ENCODE measurements around the gene ANO2.

ANO2 gene

GRCh38 chr12:5627053-5627630 lies 317.9 kb downstream of the ANO2 start:
- no peak overlapping the region for H3K27ac ChIP-seq
- H3K4me1 ChIP-seq (ENCODE audit: low read depth, poor library complexity, severe bottlenecking), result no peaks in the 10 kb centered on the region
- TF ChIP-seq CTCF (conservative IDR thresholded peaks at IDR 0.05; ENCODE audit: low read depth, low read length), result no peak
- no peak overlapping the region for H3K9ac ChIP-seq
- H2AFZ ChIP-seq (ENCODE audit: low read depth), result no peak overlapping the region
- H3K27me3 ChIP-seq (ENCODE audit: insufficient read depth, low read depth), result no peaks in the 10 kb centered on the region
- no peak overlapping the region for H3K4me2 ChIP-seq
- H4K20me1 ChIP-seq (ENCODE audit: insufficient read depth), result no peaks in the 10 kb centered on the region
- H3K36me3 ChIP-seq (ENCODE audit: insufficient read depth), result no peaks in the 10 kb centered on the region
- H3K4me3 ChIP-seq (IDR thresholded peaks at IDR 0.05; ENCODE audit: insufficient read depth, low read depth, low read length), result no peak overlapping the region
- no peaks in the 10 kb centered on the region for H3K79me2 ChIP-seq (ENCODE audit: insufficient read depth, low read depth)

- H3K4me1 ChIP-seq (ENCODE audit: low read depth, poor library complexity, severe bottlenecking), result no peaks in the 10 kb centered on the region
Observed at GRCh38 chr12:5626151-5626550, 318.9 kb downstream of the ANO2 start.

GRCh38 chr12:5624486-5625272 lies 320.4 kb downstream of the ANO2 start:
- H3K9ac ChIP-seq, result no peak overlapping the region
- H4K20me1 ChIP-seq (ENCODE audit: insufficient read depth), result no peaks in the 10 kb centered on the region
- H3K27ac ChIP-seq, result no peak overlapping the region
- H3K4me1 ChIP-seq (ENCODE audit: low read depth, poor library complexity, severe bottlenecking), result no peaks in the 10 kb centered on the region
- H3K79me2 ChIP-seq (ENCODE audit: insufficient read depth, low read depth), result no peaks in the 10 kb centered on the region
- H2AFZ ChIP-seq (ENCODE audit: low read depth), result no peak overlapping the region
- H3K4me3 ChIP-seq (IDR thresholded peaks at IDR 0.05; ENCODE audit: insufficient read depth, low read depth, low read length), result no peak overlapping the region
- no peaks in the 10 kb centered on the region for H3K36me3 ChIP-seq (ENCODE audit: insufficient read depth)
- H3K27me3 ChIP-seq (ENCODE audit: insufficient read depth, low read depth), result no peaks in the 10 kb centered on the region
- TF ChIP-seq CTCF (conservative IDR thresholded peaks at IDR 0.05; ENCODE audit: low read depth, low read length), result no peak
- no peak overlapping the region for H3K4me2 ChIP-seq

More at GRCh38 chr12:5626151-5626550, 318.9 kb downstream of the ANO2 start:
- H3K27me3 ChIP-seq (ENCODE audit: insufficient read depth, low read depth), result no peaks in the 10 kb centered on the region
- H3K27ac ChIP-seq, result no peak overlapping the region
- no peak overlapping the region for H3K4me3 ChIP-seq (IDR thresholded peaks at IDR 0.05; ENCODE audit: insufficient read depth, low read depth, low read length)
- H3K36me3 ChIP-seq (ENCODE audit: insufficient read depth), result no peaks in the 10 kb centered on the region
- H2AFZ ChIP-seq (ENCODE audit: low read depth), result no peak overlapping the region
- H3K4me2 ChIP-seq, result no peak overlapping the region
- no peak overlapping the region for H3K9ac ChIP-seq
- no peak for TF ChIP-seq CTCF (conservative IDR thresholded peaks at IDR 0.05; ENCODE audit: low read depth, low read length)
- H4K20me1 ChIP-seq (ENCODE audit: insufficient read depth), result no peaks in the 10 kb centered on the region
- H3K79me2 ChIP-seq (ENCODE audit: insufficient read depth, low read depth), result no peaks in the 10 kb centered on the region

GRCh38 chr12:5623411-5623810 lies 321.6 kb downstream of the ANO2 start:
- Histone ChIP-seq H4K20me1 (ENCODE audit: insufficient read depth) (no peaks in the 10 kb centered on the region), H3K79me2 (ENCODE audit: insufficient read depth, low read depth) (no peaks in the 10 kb centered on the region), H3K36me3 (ENCODE audit: insufficient read depth) (no peaks in the 10 kb centered on the region), H3K9ac (no peak overlapping the region), H3K27ac (no peak overlapping the region), H3K27me3 (ENCODE audit: insufficient read depth, low read depth) (no peaks in the 10 kb centered on the region), H3K4me2 (no peak overlapping the region), H3K4me3 (IDR thresholded peaks at IDR 0.05; ENCODE audit: insufficient read depth, low read depth, low read length) (no peak overlapping the region), H2AFZ (ENCODE audit: low read depth) (no peak overlapping the region), H3K4me1 (ENCODE audit: low read depth, poor library complexity, severe bottlenecking) (no peaks in the 10 kb centered on the region)
- TF ChIP-seq CTCF (conservative IDR thresholded peaks at IDR 0.05; ENCODE audit: low read depth, low read length), result no peak
